T-helper 2 cell treated with Interferon-gamma antibody and Interleukin-4, amounts not matched to agents 5 μg/mL and 100 μg/mL, for 36 hours (primary cell): Measurements from ENCODE around the gene CCNY.

Experiments
- DNase-seq: peaks from one replicate; pipeline ENCODE4 v3.0.0; 2021; ENCODE audit warnings: low spot score
- H3K27ac Mint-ChIP-seq: one replicate; pipeline ENCODE4 v1.8.0; 2021; ENCODE audit warnings: mild to moderate bottlenecking, mixed read lengths
- H3K27me3 Mint-ChIP-seq: one replicate; pipeline ENCODE4 v1.8.0; 2021; ENCODE audit warnings: low read depth, mixed read lengths
- H3K36me3 Mint-ChIP-seq: one replicate; pipeline ENCODE4 v1.8.0; 2021; ENCODE audit warnings: low read depth, mixed read lengths
- H3K4me1 Mint-ChIP-seq: one replicate; pipeline ENCODE4 v1.8.0; 2021; ENCODE audit warnings: low read depth, mixed read lengths
- H3K4me3 Mint-ChIP-seq: one replicate; pipeline ENCODE4 v1.8.0; 2022; ENCODE audit warnings: mild to moderate bottlenecking, moderate library complexity, mixed read lengths
- H3K9me3 Mint-ChIP-seq: one replicate; pipeline ENCODE4 v1.8.0; 2021; ENCODE audit warnings: mixed read lengths

The CCNY gene

DNA sequence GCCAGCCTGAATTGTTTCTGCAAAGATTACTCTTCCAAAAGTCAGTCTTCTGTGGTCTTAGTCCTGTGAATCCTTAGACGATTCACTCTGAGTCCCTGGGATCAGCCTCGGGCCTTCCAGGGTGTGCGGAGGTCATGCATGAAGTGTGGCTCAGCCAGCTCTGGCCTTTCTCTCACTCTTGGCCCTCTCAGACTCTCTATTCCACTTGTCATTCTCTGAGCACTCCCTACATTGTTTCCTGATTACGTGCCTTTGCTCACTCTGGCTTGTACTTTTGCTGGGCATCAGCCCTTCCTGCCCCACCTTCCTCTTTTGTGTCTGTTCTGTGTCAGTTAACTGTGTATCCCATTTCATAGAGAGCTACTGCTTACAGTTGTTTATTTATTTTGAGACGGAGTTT is 36.0 kb downstream of the CCNY start:
- Mint-ChIP-seq H3K4me3 (no peak overlapping the region), H3K36me3 (no peaks in the 10 kb centered on the region), H3K27ac (no peak overlapping the region), H3K27me3 (no peaks in the 10 kb centered on the region), H3K9me3 (no peaks in the 10 kb centered on the region), H3K4me1 (peaks cover 40% of the 10 kb centered on the region)
- no peak for DNase-seq

DNA sequence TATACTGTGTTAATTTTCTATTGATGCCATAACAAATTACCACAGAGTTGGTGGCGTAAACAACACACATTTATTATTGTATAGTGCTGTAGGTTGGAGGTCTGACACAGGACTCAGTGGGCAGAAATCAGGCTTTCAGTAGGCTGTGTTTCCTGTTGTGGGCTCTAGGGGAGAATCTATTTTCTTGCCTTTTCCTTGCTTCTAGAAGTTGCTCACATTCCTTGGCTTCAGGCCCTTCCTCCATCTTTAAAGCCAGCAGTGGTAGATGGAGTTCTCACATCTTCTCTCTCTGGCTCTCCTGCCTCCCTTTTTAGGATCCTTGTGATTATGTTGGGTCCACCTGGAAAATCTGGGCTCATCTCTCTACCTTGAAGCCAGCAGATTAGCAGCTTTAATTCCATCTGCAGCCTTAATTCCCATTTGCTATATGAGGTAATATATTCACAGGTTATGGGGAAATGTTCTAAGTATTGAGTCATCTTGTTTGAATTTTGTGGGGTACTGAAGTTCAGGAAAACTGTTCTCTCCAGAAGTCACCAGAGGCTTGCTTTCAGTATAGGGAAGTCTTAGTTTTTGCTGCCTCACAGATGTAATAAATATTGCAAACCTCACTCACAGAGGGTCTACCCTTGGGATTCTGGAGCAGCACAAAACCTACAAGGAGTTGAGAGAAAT is 38.9 kb downstream of the CCNY start:
- Mint-ChIP-seq H3K27ac (no peak overlapping the region), H3K4me1 (peaks cover 48% of the 10 kb centered on the region), H3K36me3 (no peaks in the 10 kb centered on the region), H3K27me3 (no peaks in the 10 kb centered on the region), H3K4me3 (no peak overlapping the region), H3K9me3 (no peaks in the 10 kb centered on the region)
- DNase-seq: no peak

DNA sequence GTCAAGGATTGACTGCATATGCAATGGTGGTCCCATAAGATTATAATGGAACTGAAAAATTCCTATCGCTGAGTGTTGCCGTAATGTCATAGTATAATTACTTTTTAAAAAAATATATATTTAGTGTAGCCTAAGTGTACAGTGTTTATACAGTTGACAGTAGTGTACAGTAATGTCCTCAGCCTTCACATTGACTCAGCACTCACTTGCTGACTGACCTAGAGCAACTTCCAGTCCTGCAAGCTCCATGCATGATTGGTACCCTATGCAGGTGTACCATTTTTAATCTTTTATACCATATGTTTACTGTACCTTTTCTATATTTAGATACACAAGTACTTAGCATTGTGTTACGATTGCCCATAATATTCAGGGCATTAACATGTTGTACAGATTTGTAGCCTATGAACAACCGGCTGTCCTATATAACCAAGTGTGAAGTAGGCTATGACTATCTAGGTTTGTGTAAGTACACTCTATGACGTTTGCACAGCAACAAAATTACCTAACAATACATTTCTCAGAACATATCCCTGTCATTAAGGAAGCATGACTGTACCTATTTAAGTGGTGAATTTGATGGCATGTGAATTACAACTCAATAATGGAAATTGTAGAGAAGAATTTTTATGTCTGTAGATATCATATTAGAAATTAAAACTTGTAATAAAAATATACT is 40.9 kb downstream of the CCNY start:
- Mint-ChIP-seq H3K9me3 (no peaks in the 10 kb centered on the region), H3K27me3 (no peaks in the 10 kb centered on the region), H3K4me3 (no peak overlapping the region), H3K27ac (no peak overlapping the region), H3K36me3 (no peaks in the 10 kb centered on the region), H3K4me1 (peaks cover 41% of the 10 kb centered on the region)
- no peak for DNase-seq

DNA sequence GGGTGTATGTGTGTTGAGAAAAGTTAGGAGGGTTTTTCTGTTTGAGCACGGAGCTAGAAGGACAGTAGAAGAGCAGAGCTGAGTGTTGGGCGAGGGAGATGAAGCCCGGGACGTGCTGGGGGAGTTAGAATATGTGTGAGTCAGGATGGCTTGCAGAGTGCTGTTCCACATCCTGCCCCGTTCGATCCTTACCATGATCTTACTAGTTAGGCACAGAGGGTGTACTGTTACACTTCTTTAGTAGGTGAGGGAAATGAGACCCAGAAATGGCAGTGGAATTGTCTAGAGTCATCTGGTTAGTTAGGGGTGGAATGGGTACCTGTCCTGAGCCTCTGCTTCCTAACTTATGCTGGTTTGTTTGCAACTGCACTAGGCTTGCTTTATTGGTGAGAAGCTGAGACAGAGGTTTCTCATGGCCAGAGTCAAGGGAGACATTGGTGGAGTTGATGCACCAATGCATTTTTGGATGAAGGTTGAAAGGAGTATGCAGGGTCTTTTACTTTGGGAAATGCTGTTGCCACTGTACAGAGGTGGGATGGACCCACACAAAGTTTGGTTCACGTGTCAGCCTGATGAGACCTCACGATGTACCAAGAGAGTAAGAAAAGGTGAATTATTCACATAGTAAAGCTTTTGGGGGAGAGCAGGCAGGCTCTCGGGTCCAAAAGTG is 42.4 kb downstream of the CCNY start:
- Mint-ChIP-seq H3K9me3 (no peaks in the 10 kb centered on the region), H3K4me1 (peaks cover 38% of the 10 kb centered on the region), H3K36me3 (no peaks in the 10 kb centered on the region), H3K27ac (no peak overlapping the region), H3K27me3 (no peaks in the 10 kb centered on the region), H3K4me3 (no peak overlapping the region)
- no peak for DNase-seq

DNA sequence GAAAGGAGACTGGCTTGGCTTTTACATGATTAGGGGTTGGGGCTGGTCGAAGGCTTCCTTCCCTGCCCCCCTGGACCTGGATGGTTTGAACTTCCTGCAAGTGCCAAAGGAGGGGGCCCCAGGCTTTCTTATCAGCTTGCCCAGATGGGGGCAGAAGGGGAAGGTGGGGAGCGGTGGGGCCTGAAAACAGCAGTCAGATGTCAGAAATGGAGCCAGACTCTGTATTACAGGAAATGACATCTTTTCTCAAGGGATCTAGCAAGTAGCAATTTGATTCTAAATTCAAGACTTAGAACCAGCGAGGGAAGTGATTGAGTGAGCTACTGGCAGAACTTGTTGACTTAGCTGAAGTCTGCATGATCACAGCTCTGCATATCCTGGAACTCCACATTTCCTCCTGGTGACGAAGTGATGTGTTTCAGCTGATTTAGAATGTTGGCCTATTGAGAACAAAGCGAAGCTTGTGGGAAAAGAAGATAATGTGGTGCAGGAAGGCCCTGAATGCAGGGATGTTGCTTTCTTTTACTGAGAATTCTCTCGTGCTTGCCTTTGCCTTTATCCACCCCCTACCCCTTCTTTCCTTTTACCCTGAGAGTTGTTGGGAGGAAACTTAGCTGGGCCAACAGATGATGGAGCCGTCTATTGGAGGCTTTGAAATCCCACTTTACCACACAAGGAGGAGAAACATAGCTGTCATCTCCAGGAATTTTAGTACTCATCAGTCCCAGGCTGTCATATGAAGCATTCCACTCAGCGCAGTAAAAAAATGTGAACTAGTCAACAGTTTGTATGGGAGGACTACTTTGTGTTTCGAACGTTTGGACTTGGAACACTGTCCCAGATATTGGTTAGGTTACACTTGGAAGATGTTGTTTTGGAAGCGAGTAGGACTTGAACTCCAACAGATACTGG is 43.2 kb downstream of the CCNY start:
- no peaks in the 10 kb centered on the region for H3K9me3 Mint-ChIP-seq
- H3K27ac Mint-ChIP-seq: peak overlapping the region; percentile 13
- H3K36me3 Mint-ChIP-seq: no peaks in the 10 kb centered on the region
- H3K4me1 Mint-ChIP-seq: peaks cover 37% of the 10 kb centered on the region
- no peak for DNase-seq
- H3K4me3 Mint-ChIP-seq: no peak overlapping the region
- no peaks in the 10 kb centered on the region for H3K27me3 Mint-ChIP-seq

DNA sequence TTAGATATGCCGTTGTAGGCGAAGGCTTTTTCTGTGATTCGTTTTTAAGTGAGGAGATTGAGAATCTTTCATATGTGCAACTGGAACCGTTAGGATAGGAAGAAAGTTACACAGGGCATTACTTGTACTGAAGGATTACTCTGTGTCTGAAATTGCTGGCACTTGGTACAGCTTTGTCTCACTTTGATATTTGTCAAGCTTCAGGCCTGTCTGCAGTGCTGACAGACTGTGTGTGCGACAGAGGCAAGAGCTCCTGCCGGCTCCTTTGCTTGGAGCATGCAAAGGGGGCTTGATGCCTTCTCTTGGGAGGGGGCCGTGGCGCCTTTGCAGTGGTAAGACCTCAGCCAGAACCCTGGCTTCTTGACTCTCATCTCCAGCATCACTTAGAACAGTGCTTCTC is 45.8 kb downstream of the CCNY start:
- no peak for DNase-seq
- Mint-ChIP-seq H3K9me3 (no peaks in the 10 kb centered on the region), H3K27me3 (no peaks in the 10 kb centered on the region), H3K4me1 (peaks cover 29% of the 10 kb centered on the region), H3K4me3 (no peak overlapping the region), H3K27ac (no peak overlapping the region), H3K36me3 (no peaks in the 10 kb centered on the region)

DNA sequence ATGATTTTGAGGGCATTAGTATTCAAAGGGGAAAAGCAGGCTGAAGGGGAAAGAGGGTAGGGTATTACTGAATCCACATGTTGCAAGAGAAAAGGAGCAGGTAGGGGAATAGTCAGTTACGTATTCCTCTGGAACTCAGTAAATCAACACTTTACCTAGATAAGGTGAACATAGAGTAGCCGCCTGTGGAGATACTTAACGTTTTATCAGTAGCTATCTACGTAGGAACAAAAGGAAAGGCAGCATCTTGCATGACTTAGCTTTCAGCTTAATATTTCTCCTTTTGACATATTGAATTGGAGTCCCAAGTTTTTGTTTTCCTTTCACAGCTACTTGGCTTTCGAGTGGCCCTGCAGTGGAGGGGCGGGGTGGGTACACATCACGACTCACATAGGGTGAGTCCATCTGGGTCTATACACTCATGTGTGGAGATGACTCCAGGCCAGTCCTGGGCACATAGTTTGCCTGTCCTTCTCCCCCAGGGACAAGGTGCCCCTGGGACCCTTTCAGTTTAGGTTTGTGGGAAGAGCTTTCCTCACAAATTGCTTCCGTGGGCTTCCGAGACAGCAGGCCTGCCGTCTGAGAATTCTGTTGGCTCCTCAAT is 48.1 kb downstream of the CCNY start:
- Mint-ChIP-seq H3K4me3 (no peak overlapping the region), H3K27me3 (no peaks in the 10 kb centered on the region), H3K9me3 (no peaks in the 10 kb centered on the region), H3K27ac (no peak overlapping the region), H3K36me3 (no peaks in the 10 kb centered on the region), H3K4me1 (peaks cover 17% of the 10 kb centered on the region)
- no peak for DNase-seq

DNA sequence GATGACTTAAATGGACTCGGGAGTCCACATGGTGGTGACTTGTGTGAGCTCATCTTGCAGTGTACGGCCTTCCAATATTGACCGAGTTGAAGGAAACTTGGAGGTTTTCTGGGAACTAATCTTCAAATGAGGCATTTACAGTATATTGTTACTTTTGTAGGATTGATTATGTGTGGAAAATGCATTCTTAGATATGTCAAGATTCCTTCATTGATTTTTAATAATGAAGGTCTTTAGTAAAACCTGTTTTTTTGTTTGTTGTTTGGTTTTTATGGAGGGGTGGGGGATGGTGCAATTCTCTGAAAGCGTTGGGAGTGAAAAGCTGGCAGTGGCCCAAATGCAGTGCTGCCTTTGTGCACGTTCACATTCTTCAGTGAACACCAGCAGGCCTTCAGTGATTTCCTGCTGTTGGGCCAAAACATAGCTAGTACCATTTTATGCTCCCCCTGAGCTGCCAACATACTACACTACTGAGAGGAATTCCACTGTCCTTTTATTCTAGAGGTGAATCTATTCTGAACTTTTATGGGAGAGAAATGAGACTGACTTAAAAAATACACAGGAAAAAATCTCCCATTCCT is 50.4 kb downstream of the CCNY start:
- peaks cover 18% of the 10 kb centered on the region for H3K9me3 Mint-ChIP-seq
- peaks cover 13% of the 10 kb centered on the region for H3K36me3 Mint-ChIP-seq
- no peak overlapping the region for H3K27ac Mint-ChIP-seq
- no peak overlapping the region for H3K4me3 Mint-ChIP-seq
- H3K27me3 Mint-ChIP-seq: no peaks in the 10 kb centered on the region
- H3K4me1 Mint-ChIP-seq: peaks cover 10% of the 10 kb centered on the region
- DNase-seq: no peak

DNA sequence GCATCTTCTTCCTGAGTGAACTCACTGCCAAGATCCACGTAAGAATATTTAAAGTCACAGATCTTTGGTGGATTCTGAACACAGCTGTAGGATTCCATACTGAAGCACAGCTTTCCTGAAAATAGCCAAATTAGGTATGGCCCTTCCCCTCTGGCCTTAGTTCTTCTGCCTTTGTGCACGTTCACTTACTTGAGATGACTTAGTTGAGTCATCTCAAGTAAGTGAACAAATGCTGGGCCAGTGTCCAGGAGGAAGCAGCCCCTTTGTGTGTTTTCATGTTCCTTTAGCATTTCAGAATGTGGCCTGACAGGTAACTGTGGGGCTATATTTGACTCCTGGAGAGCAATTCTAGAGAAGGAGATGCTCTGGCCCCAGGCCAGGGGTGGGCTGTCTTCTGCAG is 51.5 kb downstream of the CCNY start:
- no peak overlapping the region for H3K27ac Mint-ChIP-seq
- peaks cover 11% of the 10 kb centered on the region for H3K4me1 Mint-ChIP-seq
- peaks cover 20% of the 10 kb centered on the region for H3K9me3 Mint-ChIP-seq
- no peak for DNase-seq
- no peak overlapping the region for H3K4me3 Mint-ChIP-seq
- H3K27me3 Mint-ChIP-seq: no peaks in the 10 kb centered on the region
- peaks cover 14% of the 10 kb centered on the region for H3K36me3 Mint-ChIP-seq

DNA sequence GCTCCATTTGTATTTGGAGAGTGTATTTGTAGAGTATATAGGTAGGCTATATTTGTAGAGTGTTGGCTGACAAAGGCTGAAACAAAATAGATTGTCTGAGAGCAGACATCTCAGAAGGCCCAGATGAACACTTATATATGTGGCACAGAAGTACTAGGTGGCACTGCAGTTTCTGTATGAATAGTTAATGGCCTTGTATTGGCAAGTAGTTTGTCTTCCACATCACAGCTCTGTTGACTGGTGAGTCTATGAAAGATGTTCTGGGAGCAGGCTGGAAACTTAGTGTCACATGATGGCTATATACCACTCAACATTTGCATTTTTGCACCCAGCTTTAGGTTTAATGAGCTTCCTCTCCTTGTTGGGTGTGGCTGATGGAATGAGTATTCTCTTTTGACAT is 51.9 kb downstream of the CCNY start:
- Mint-ChIP-seq H3K36me3 (peaks cover 14% of the 10 kb centered on the region), H3K4me1 (peaks cover 11% of the 10 kb centered on the region), H3K9me3 (peaks cover 20% of the 10 kb centered on the region)

DNA sequence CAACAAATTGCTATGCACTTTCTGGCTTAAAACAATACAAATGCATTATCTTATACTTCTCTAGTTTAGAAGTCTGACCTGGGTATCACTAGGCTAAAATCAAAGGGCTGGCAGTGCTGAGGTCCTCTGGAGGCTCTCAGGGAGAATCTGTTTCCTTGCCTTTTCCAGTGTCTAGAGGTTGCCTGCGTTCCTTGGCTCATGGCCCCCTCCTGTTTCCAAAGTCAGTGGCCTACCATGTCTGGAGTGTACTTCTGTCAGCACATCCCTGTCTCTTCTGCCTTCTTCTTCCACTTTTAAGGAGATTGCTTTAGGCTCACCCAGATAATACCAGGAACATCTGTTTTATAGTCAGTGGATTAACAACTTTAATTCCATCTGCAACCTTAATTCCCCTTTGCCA is 52.4 kb downstream of the CCNY start:
- H3K36me3 Mint-ChIP-seq: peaks cover 14% of the 10 kb centered on the region
- no peak for DNase-seq
- H3K4me1 Mint-ChIP-seq: peaks cover 11% of the 10 kb centered on the region
- peaks cover 20% of the 10 kb centered on the region for H3K9me3 Mint-ChIP-seq
- no peak overlapping the region for H3K4me3 Mint-ChIP-seq
- H3K27ac Mint-ChIP-seq: no peak overlapping the region
- no peaks in the 10 kb centered on the region for H3K27me3 Mint-ChIP-seq

More for the DNA sequence above, 51.9 kb downstream of the CCNY start:
- no peaks in the 10 kb centered on the region for H3K27me3 Mint-ChIP-seq
- no peak overlapping the region for H3K27ac Mint-ChIP-seq
- DNase-seq: no peak
- no peak overlapping the region for H3K4me3 Mint-ChIP-seq

DNA sequence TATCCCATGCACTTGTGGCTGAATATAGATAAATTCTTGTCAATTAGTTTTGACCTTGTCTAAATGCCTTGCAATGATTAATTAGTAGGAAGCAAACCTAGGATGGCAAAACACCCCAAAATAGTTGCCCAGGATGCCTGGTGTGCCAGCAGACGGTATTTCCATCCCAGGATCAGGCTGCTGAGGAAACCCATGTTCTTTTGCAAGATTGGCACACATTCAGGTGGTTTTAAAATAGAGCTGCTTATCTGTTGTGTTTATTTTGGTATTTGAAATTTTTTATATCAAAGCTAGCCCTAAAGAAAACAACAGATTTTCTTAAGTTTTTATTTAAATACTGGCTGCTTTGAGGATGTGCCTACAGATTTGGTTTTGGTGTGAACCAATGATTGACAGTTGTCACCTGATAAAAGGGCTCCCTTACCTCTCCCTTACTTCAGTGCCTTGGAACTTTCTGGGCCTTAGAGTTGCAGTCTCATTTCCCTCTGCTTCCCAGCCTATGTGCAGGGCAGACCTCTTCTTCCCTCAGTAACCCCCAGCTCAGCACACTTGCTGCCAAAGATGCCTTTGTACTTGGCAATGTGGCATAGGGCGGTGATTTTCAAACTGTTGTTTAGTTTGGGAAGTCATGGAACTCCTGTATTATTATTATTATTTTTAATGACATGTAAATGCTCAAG is 54.0 kb downstream of the CCNY start:
- Mint-ChIP-seq H3K36me3 (peaks cover 14% of the 10 kb centered on the region), H3K9me3 (peaks cover 20% of the 10 kb centered on the region), H3K27ac (no peak overlapping the region), H3K4me3 (no peak overlapping the region), H3K27me3 (no peaks in the 10 kb centered on the region), H3K4me1 (peaks cover 11% of the 10 kb centered on the region)
- no peak for DNase-seq

DNA sequence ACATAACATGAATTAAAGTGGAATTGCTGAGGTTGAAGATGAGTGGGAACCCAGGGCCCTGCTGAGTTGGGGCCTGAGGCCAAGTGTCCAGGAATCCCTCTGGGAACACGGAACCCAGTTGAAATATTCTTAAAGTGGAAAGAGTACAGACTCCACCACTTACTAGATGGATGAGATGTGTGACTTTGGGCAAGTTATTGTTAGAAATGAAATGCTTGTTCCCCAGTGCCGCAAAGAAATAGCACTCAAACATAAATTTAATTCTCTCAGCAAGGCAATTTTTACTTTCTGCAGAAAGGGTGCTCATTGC is 54.5 kb downstream of the CCNY start:
- DNase-seq: no peak
- Mint-ChIP-seq H3K4me1 (peaks cover 11% of the 10 kb centered on the region), H3K27ac (no peak overlapping the region), H3K4me3 (no peak overlapping the region), H3K27me3 (no peaks in the 10 kb centered on the region), H3K9me3 (peaks cover 20% of the 10 kb centered on the region), H3K36me3 (peaks cover 14% of the 10 kb centered on the region)
